ENCODE results near the gene CCSER1. TPM values are rescaled to one million over a fixed set of nuclear protein-coding genes. Genes with fewer than 3 reads are reported as not detected.

Gene CCSER1
- total RNA-seq, 2 donors from 2014 or later = 11.8 to 12.5 TPM

DNA sequence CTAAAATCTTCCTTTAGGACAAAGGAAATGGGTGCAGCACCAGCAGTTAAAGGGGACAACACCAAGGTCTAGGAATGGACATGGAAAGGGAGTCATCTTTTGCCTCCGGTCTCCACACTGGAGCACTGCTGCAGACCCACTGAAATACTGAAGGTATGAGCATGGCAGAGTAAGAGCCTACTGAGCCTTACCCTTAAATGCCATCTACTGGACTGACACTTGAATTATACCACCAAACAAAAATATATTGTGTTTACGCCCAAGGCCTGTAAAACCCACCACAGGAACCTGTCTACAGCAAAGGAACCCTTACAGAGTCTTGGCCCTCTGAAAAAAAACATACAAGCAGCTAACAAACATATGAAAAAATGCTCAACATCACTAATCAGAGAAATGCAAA is 443.4 kb downstream of the CCSER1 start:
- no peak overlapping the region for H3K4me3 ChIP-seq
- no peaks in the 10 kb centered on the region for H3K27me3 ChIP-seq
- no peak overlapping the region for H3K27ac ChIP-seq
- H3K9me3 ChIP-seq = no peaks in the 10 kb centered on the region
- TF ChIP-seq, protein P1, sequence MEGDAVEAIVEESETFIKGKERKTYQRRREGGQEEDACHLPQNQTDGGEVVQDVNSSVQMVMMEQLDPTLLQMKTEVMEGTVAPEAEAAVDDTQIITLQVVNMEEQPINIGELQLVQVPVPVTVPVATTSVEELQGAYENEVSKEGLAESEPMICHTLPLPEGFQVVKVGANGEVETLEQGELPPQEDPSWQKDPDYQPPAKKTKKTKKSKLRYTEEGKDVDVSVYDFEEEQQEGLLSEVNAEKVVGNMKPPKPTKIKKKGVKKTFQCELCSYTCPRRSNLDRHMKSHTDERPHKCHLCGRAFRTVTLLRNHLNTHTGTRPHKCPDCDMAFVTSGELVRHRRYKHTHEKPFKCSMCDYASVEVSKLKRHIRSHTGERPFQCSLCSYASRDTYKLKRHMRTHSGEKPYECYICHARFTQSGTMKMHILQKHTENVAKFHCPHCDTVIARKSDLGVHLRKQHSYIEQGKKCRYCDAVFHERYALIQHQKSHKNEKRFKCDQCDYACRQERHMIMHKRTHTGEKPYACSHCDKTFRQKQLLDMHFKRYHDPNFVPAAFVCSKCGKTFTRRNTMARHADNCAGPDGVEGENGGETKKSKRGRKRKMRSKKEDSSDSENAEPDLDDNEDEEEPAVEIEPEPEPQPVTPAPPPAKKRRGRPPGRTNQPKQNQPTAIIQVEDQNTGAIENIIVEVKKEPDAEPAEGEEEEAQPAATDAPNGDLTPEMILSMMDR (IDR thresholded peaks at IDR 0.05) = no peak
- no peaks in the 10 kb centered on the region for H3K36me3 ChIP-seq
- no peaks in the 10 kb centered on the region for H3K4me1 ChIP-seq
- no peak for DNase-seq (ENCODE audit: low spot score)

DNA sequence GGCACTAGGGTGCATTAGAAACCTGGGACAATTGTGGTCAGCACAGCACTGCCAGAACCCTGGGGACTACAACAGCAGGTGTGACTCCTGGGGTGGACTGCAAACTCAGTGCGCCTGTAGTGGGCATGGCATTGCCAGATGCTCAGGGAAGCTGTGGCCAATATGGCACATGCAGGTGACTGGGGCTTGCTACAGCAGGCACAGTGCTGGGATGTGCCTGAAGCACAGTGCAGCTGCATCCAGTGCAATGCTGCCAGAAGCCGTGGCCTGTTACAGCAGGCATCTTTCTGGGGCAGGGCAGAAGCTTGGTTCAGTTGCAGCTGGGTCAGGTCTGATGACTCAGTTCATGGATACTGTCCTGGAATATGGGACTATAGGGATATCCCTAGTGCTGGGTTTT is 445.8 kb downstream of the CCSER1 start:
- H3K36me3 ChIP-seq = no peaks in the 10 kb centered on the region
- no peaks in the 10 kb centered on the region for H3K4me1 ChIP-seq
- H3K27ac ChIP-seq = no peak overlapping the region
- H3K9me3 ChIP-seq = no peaks in the 10 kb centered on the region
- no peak overlapping the region for H3K4me3 ChIP-seq
- TF ChIP-seq, protein P1 (IDR thresholded peaks at IDR 0.05) = no peak
- DNase-seq (ENCODE audit: low spot score) = no peak
- no peaks in the 10 kb centered on the region for H3K27me3 ChIP-seq

DNA sequence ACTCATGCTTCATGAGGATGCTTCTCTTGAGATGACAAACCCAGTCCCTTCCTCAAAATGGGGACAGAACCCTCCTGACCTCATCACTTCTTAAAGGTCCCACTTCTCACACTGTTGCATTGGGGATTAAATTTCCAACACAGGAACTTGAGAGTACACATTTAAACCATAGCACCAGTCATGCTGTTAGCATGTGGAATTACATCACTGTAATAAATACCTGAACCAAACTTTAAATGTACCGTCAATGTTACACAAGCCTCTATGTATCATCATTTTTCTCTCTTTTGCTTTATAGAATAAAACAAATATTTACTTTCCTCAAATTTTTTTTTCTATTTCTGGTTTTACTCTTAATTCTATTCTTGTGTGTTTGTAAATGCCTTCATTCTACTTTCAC is 448.2 kb downstream of the CCSER1 start:
- Histone ChIP-seq H3K27ac (no peak overlapping the region), H3K4me3 (no peak overlapping the region), H3K4me1 (no peaks in the 10 kb centered on the region), H3K27me3 (no peaks in the 10 kb centered on the region), H3K9me3 (no peaks in the 10 kb centered on the region), H3K36me3 (no peaks in the 10 kb centered on the region)
- DNase-seq (ENCODE audit: low spot score) = no peak
- TF ChIP-seq, protein P1 (IDR thresholded peaks at IDR 0.05) = no peak

DNA sequence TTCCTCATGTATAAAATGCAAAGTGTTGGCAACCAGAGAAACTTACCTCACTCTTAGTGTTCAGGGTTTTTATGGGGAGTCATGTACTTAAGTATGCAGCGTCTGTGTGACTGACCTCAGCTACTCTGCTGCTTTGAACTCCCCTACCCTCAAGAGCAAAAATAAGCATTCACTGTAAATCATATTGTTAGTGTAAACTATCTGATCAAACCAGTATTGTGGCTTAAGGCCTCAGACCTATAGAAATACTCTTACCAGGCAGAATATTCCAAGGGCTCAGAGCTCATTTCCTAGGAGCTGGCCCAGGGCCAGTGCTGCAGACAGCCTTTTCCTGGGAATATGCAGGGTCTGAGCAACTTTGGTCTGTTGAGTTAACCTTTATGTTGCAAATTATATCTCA is 453.1 kb downstream of the CCSER1 start:
- Histone ChIP-seq H3K27me3 (no peaks in the 10 kb centered on the region), H3K27ac (no peak overlapping the region), H3K36me3 (no peaks in the 10 kb centered on the region), H3K9me3 (no peaks in the 10 kb centered on the region), H3K4me3 (no peak overlapping the region), H3K4me1 (no peaks in the 10 kb centered on the region)
- DNase-seq (ENCODE audit: low spot score) = no peak
- TF ChIP-seq, protein P1 (IDR thresholded peaks at IDR 0.05) = no peak

DNA sequence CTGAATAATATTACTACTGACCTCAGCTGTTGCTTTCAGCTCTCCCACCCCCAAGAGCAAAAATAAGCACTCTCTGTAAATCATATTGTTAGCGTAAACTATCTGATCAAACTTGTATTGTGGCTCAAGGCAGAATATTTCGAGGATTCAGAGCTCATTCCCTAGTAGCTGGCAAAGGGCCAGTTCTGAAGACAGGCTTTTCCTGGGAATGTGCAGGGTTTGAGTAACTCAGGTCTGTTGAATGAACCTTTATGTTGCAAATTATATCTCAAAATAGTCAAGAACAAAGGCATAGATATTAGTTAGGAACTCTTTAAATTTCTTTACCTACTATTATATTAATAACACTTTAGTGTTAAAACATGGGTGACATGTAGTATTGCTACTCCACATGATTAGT is 454.9 kb downstream of the CCSER1 start:
- Histone ChIP-seq H3K4me3 (no peak overlapping the region), H3K27me3 (no peaks in the 10 kb centered on the region), H3K27ac (no peak overlapping the region), H3K36me3 (no peaks in the 10 kb centered on the region), H3K9me3 (no peaks in the 10 kb centered on the region), H3K4me1 (no peaks in the 10 kb centered on the region)
- TF ChIP-seq, protein P1 (IDR thresholded peaks at IDR 0.05) = no peak
- DNase-seq (ENCODE audit: low spot score) = no peak

DNA sequence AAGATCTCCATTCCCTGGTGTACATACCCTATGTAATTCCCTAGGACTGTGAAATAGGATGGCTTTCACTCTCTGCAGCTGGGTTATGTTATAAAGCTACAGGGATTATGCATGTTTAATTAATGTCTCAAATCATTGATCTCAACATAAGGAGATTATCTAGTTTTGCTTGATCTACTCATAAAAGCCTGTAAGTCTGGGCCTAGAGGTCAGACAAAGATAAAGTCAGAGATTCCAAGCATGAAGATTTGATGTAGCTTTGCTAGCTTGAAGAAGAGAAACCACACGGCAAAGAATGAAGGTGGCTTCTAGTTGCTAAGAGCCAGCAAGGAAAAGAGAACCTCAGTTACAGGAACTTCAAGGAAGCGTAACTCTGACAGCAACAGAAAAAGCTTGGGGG is 456.9 kb downstream of the CCSER1 start:
- no peaks in the 10 kb centered on the region for H3K36me3 ChIP-seq
- H3K4me1 ChIP-seq = no peaks in the 10 kb centered on the region
- TF ChIP-seq, protein P1 (IDR thresholded peaks at IDR 0.05) = no peak
- no peaks in the 10 kb centered on the region for H3K27me3 ChIP-seq
- no peaks in the 10 kb centered on the region for H3K9me3 ChIP-seq
- DNase-seq (ENCODE audit: low spot score) = no peak
- H3K27ac ChIP-seq = no peak overlapping the region
- no peak overlapping the region for H3K4me3 ChIP-seq
